HG02970 (cell line): ENCODE measurements around the gene RAB14.

Experiments used
- ATAC-seq: cut with Tn5 transposase; IDR thresholded peaks from one replicate; pipeline ENCODE4 v1.9.1; 2021; ENCODE audit warnings: mild to moderate bottlenecking, moderate library complexity, moderate number of reproducible peaks; ENCODE audit not compliant: unreplicated experiment, low FRiP score

RAB14 gene

GRCh38 chr9:121220996-121221663, 19.5 kb upstream of the RAB14 start:
- no peak for ATAC-seq

GRCh38 chr9:121219530-121219929, 17.9 kb upstream of the RAB14 start:
- no peak for ATAC-seq

GRCh38 chr9:121218357-121219027, 16.8 kb upstream of the RAB14 start:
- ATAC-seq = no peak

GRCh38 chr9:121217609-121218292, 16.1 kb upstream of the RAB14 start:
- ATAC-seq = no peak

GRCh38 chr9:121216271-121216805, 14.7 kb upstream of the RAB14 start:
- ATAC-seq = no peak

GRCh38 chr9:121214005-121214404, 12.3 kb upstream of the RAB14 start:
- ATAC-seq = no peak

GRCh38 chr9:121213136-121213806, 11.6 kb upstream of the RAB14 start:
- ATAC-seq = no peak

- ATAC-seq = no peak
Measured at GRCh38 chr9:121210536-121210935, 8.9 kb upstream of the RAB14 start.

GRCh38 chr9:121207371-121207940, 5.8 kb upstream of the RAB14 start:
- ATAC-seq = peak; percentile 50

- peak; percentile 6 for ATAC-seq
Measured at GRCh38 chr9:121206516-121207370, 5.1 kb upstream of the RAB14 start.

- no peak for ATAC-seq
Measured at GRCh38 chr9:121204611-121205010, 2.9 kb upstream of the RAB14 start.

- no peak for ATAC-seq
Measured at GRCh38 chr9:121204121-121204520, 2.5 kb upstream of the RAB14 start.

- peak; percentile 25 for ATAC-seq
Measured at GRCh38 chr9:121201045-121201737, 478 bp downstream of the RAB14 start.

GRCh38 chr9:121200356-121200755, 1.3 kb downstream of the RAB14 start:
- ATAC-seq = no peak

- ATAC-seq = no peak
Measured at GRCh38 chr9:121199921-121200320, 1.7 kb downstream of the RAB14 start.

GRCh38 chr9:121198512-121199042, 3.1 kb downstream of the RAB14 start:
- no peak for ATAC-seq

- no peak for ATAC-seq
Measured at GRCh38 chr9:121197132-121197531, 4.5 kb downstream of the RAB14 start.

GRCh38 chr9:121196389-121196788, 5.3 kb downstream of the RAB14 start:
- no peak for ATAC-seq

- no peak for ATAC-seq
Measured at GRCh38 chr9:121194730-121195129, 6.9 kb downstream of the RAB14 start.
